Measurements from ENCODE around the gene TAF4.

TAF4 gene

DNA sequence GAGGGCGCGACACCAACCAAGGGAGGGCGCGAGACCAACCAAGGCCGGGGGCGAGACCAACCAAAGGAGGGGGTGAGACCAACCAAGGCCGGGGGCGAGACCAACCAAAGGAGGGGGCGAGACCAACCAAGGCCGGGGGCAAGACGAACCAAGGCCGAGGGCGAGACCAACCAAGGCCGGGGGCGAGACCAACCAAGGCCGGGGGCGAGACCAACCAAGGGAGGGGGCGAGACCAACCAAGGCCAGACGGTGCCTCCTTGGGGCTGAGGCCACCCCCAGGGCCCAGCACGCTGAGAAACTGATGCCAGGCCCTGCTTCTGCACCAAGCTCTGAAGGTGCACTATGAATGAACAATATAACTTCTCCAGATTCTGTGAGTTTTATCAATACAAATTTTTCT lies 87.2 kb downstream of the TAF4 start:
- Histone ChIP-seq H3K4me1 (ENCODE audit: control insufficient read depth in 1 of 2, insufficient read depth in 1 of 2, low read depth in 1 of 2, low read length in 1 of 2) (peaks cover 0 to 7% of the 10 kb centered on the region in 2 experiments), H3K36me3 (peaks cover 53% of the 10 kb centered on the region), H3K27ac (no peak overlapping the region), H3K4me3 (ENCODE audit: low read depth in 1 of 2, low read length in 1 of 2) (no peak overlapping the region), H3K9me3 (no peaks in the 10 kb centered on the region), H3K27me3 (no peaks in the 10 kb centered on the region)
- TF ChIP-seq, protein P1, sequence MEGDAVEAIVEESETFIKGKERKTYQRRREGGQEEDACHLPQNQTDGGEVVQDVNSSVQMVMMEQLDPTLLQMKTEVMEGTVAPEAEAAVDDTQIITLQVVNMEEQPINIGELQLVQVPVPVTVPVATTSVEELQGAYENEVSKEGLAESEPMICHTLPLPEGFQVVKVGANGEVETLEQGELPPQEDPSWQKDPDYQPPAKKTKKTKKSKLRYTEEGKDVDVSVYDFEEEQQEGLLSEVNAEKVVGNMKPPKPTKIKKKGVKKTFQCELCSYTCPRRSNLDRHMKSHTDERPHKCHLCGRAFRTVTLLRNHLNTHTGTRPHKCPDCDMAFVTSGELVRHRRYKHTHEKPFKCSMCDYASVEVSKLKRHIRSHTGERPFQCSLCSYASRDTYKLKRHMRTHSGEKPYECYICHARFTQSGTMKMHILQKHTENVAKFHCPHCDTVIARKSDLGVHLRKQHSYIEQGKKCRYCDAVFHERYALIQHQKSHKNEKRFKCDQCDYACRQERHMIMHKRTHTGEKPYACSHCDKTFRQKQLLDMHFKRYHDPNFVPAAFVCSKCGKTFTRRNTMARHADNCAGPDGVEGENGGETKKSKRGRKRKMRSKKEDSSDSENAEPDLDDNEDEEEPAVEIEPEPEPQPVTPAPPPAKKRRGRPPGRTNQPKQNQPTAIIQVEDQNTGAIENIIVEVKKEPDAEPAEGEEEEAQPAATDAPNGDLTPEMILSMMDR (IDR thresholded peaks at IDR 0.05), result no peak

DNA sequence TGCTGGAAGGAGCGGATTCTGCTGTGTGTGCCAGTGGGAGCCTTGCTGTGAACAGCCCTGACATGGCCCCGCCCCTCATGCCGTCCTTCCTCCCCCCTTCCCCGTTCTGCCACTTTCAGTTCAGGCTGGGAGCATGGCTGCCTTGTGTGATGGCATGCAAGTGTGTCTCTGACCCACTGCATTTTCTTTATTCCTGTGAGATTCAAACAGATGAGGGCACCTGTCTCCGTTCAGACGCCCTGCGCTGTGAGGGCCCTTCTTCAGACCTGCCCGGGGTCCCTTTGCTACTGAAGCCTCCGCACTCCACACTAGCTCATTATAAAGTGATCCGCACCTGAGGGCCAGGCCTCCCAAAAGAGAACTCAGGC lies 88.3 kb downstream of the TAF4 start:
- peaks cover 56% of the 10 kb centered on the region for H3K36me3 ChIP-seq
- peaks cover 0 to 7% of the 10 kb centered on the region in 2 experiments for H3K4me1 ChIP-seq (ENCODE audit: control insufficient read depth in 1 of 2, insufficient read depth in 1 of 2, low read depth in 1 of 2, low read length in 1 of 2)
- H3K9me3 ChIP-seq, result no peaks in the 10 kb centered on the region
- TF ChIP-seq, protein P1 (IDR thresholded peaks at IDR 0.05), result no peak
- H3K27ac ChIP-seq, result no peak overlapping the region
- H3K27me3 ChIP-seq, result no peaks in the 10 kb centered on the region
- no peak overlapping the region for H3K4me3 ChIP-seq (ENCODE audit: low read depth in 1 of 2, low read length in 1 of 2)

DNA sequence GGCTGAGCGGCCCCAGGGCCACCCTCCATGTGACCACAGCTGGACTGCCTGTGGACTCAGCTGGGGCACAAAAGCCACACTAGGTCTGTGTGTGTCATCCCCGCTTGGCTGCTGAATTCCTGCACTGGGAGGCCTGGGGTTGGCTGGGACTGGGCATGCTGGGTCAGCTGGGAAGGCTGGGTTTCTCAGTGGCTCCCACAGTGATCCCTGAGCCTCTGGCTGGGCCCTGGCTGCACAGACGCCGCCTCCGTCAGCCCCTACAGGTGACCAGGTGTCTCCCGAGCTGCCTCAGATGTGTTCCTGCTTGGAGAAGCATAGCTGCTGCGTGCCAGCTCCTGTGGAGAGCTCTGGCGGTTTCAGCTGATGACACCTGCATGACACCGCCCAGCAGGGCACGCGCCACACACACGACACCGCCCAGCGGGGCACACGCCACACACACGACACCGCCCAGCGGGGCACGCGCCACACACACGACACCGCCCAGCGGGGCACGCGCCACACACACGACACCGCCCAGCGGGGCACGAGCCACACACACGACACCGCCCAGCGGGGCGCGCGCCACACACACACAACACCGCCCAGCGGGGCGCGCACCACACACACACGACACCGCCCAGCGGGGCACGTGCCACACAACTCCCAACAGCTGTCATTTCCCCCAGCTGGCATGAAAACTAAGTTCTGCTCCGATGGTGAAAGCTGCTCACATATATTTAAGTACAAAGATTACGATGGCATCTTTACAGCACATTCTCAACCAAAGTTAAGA lies 88.8 kb downstream of the TAF4 start:
- Histone ChIP-seq H3K36me3 (peaks cover 56% of the 10 kb centered on the region), H3K4me1 (ENCODE audit: control insufficient read depth in 1 of 2, insufficient read depth in 1 of 2, low read depth in 1 of 2, low read length in 1 of 2) (peaks cover 0 to 7% of the 10 kb centered on the region in 2 experiments), H3K27me3 (no peaks in the 10 kb centered on the region), H3K9me3 (no peaks in the 10 kb centered on the region), H3K4me3 (ENCODE audit: low read depth in 1 of 2, low read length in 1 of 2) (no peak overlapping the region), H3K27ac (no peak overlapping the region)
- TF ChIP-seq, protein P1 (IDR thresholded peaks at IDR 0.05), result no peak

DNA sequence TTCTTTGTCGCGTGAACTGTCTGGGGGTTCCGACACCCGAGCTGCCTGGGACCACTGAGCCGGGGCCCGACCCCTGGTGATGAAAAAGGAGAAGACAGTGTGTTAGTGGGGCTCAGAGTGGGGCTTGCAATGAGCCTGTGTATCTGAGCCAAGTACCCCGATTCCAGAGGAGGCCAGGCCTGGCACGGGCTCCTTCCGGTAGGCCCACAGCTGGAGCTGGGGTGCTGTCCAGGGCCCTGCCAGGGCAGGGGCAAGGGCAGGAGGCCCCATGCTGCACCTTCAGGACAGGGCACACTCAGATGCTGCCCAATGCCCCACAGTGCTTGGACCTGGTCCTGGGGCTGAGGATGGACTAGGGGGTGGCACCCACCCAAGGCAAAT lies 89.4 kb downstream of the TAF4 start:
- no peaks in the 10 kb centered on the region for H3K27me3 ChIP-seq
- H3K36me3 ChIP-seq, result peaks cover 56% of the 10 kb centered on the region
- TF ChIP-seq, protein P1 (IDR thresholded peaks at IDR 0.05), result no peak
- H3K27ac ChIP-seq, result no peak overlapping the region
- no peak overlapping the region for H3K4me3 ChIP-seq (ENCODE audit: low read depth in 1 of 2, low read length in 1 of 2)
- H3K9me3 ChIP-seq, result no peaks in the 10 kb centered on the region
- peaks cover 0 to 5% of the 10 kb centered on the region in 2 experiments for H3K4me1 ChIP-seq (ENCODE audit: control insufficient read depth in 1 of 2, insufficient read depth in 1 of 2, low read depth in 1 of 2, low read length in 1 of 2)

DNA sequence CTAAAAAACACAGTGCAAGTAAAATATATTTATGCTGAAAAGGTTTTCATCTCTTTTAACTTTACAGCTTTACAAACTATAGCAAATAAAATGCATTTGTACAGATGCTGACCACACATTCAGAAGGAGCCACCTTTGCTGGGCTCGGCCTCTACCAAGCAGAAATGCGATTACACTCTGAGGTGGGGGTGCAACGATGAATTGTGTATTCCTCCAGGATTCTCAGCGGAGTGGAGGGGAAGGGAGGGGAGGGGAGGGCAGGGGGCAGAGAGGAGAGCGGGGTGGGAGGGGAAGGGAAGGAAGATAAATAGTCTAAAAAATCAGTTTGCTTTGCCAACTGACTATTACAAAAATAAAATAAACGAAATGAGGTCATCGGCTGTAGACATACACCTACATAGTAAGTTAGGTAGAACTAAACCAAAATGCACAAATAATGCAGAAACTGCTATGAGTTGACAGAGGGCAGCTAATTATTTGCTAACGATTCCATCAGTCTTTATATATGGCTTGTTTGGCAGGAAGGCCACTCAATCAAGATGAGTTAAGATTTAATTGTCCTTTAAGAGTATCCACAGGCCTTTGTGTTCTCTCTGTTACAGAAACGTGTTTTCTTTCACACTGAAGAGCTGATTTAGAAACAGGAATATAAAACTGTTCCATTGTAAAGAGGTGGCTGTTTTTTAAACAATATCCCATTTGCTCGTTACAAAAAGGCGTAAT lies 90.1 kb downstream of the TAF4 start:
- Histone ChIP-seq H3K27ac (no peak overlapping the region), H3K9me3 (no peaks in the 10 kb centered on the region), H3K4me3 (ENCODE audit: low read depth in 1 of 2, low read length in 1 of 2) (no peak overlapping the region), H3K4me1 (ENCODE audit: control insufficient read depth in 1 of 2, insufficient read depth in 1 of 2, low read depth in 1 of 2, low read length in 1 of 2) (no peaks in the 10 kb centered on the region), H3K27me3 (no peaks in the 10 kb centered on the region), H3K36me3 (peaks cover 56% of the 10 kb centered on the region)
- TF ChIP-seq, protein P1 (IDR thresholded peaks at IDR 0.05), result no peak

Measured in neutrophil (primary cell).